HepG2 (cell line): ENCODE results near the gene CFAP73. TPM values are rescaled to one million over a fixed set of nuclear protein-coding genes. Genes with fewer than 3 reads are reported as not detected.

Source experiments
- ATAD3A ChIP-seq: sonication (generic); formaldehyde crosslinking; IDR thresholded peaks from 2 replicates; pipeline ENCODE4 v1.4.0; 2020; ENCODE audit warnings: missing genetic modification reagents
- HOXA3 ChIP-seq: sonication (generic); formaldehyde crosslinking; IDR thresholded peaks from 2 replicates; pipeline ENCODE4 v1.5.0; 2020; ENCODE audit warnings: missing genetic modification reagents
- IKZF4 ChIP-seq: sonication (generic); formaldehyde crosslinking; IDR thresholded peaks from 2 replicates; pipeline ENCODE4 v1.5.1; 2020; ENCODE audit warnings: borderline replicate concordance, mild to moderate bottlenecking, low read depth, missing genetic modification reagents; ENCODE audit errors: not compliant biosample characterization
- KAT2B ChIP-seq: fragments of 150-350 bp; IDR thresholded peaks from 2 replicates; pipeline ENCODE4 v1.6.1; 2014; ENCODE audit warnings: low read depth, low read length, borderline replicate concordance
- KLF15 ChIP-seq: sonication (generic); formaldehyde crosslinking; IDR thresholded peaks from 2 replicates; pipeline ENCODE4 v1.8.1; 2023; ENCODE audit warnings: borderline replicate concordance, mild to moderate bottlenecking, inconsistent platforms, missing genetic modification reagents, mixed read lengths
- NCOA1 ChIP-seq: sonication (generic); formaldehyde crosslinking; IDR thresholded peaks from 2 replicates; pipeline ENCODE4 v1.9.0; 2021; ENCODE audit warnings: missing genetic modification reagents
- NFIB ChIP-seq: sonication (generic); formaldehyde crosslinking; IDR thresholded peaks from 2 replicates; pipeline ENCODE4 v1.9.0; 2021; ENCODE audit warnings: missing genetic modification reagents, mild to moderate bottlenecking, borderline replicate concordance
- PCBP2 ChIP-seq: fragments of 200-400 bp; formaldehyde crosslinking; optimal IDR thresholded peaks from 2 replicates; pipeline ENCODE3; 2018; ENCODE audit warnings: low read length, low read depth; ENCODE audit not compliant: poor library complexity, severe bottlenecking
- RCOR2 ChIP-seq: IDR thresholded peaks from 2 replicates; pipeline ENCODE4 v1.6.1; 2016; ENCODE audit warnings: missing biosample characterization, missing genetic modification reagents
- RORA ChIP-seq: sonication (generic); formaldehyde crosslinking; IDR thresholded peaks from 2 replicates; pipeline ENCODE4 v1.5.0; 2020; ENCODE audit warnings: mild to moderate bottlenecking, missing genetic modification reagents, moderate library complexity
- SRF ChIP-seq: IDR thresholded peaks from 2 replicates; pipeline ENCODE4 v1.6.1; 2011; ENCODE audit warnings: mild to moderate bottlenecking, low read depth, low read length, moderate library complexity
- ZNF550 ChIP-seq: sonication (generic); formaldehyde crosslinking; IDR thresholded peaks from 2 replicates; pipeline ENCODE4 v1.4.0; 2020; ENCODE audit warnings: mild to moderate bottlenecking, missing genetic modification reagents, borderline replicate concordance
- ZNF644 ChIP-seq: IDR thresholded peaks from 2 replicates; pipeline ENCODE4 v1.6.1; 2016; ENCODE audit warnings: low read depth
- ZNF772 ChIP-seq: sonication (generic); formaldehyde crosslinking; IDR thresholded peaks from 2 replicates; pipeline ENCODE4 v1.5.0; 2020; ENCODE audit warnings: mild to moderate bottlenecking, missing genetic modification reagents
- ZNF883 ChIP-seq: sonication (generic); formaldehyde crosslinking; IDR thresholded peaks from 2 replicates; pipeline ENCODE4 v1.5.1; 2020; ENCODE audit warnings: mild to moderate bottlenecking, missing genetic modification reagents; ENCODE audit errors: not compliant biosample characterization
- ZSCAN22 ChIP-seq: sonication (generic); formaldehyde crosslinking; IDR thresholded peaks from 2 replicates; pipeline ENCODE4 v1.4.0; 2020; ENCODE audit warnings: mild to moderate bottlenecking, missing genetic modification reagents
- ZSCAN31 ChIP-seq: sonication (generic); formaldehyde crosslinking; IDR thresholded peaks from 2 replicates; pipeline ENCODE4 v1.5.0; 2020; ENCODE audit warnings: low read depth, mild to moderate bottlenecking, missing genetic modification reagents
- polyA plus RNA-seq, 8 experiments: library from polyadenylated mRNA; depleted of rRNA in 3 of 8; stranded (reverse) in 7 of 8; unstranded in 1 of 8; fragments of >200 nt; fragmentation: Illumina TruSeq in 4 of 8; extraction: Trizol in 4 of 8; gene quantifications; 2 replicates each; pipeline versions ENCODE4 v1.2.1 to v1.2.3, GENCODE V29; 2011 to 2016; ENCODE audit warnings: low read depth in 4 of 8, missing spikeins in 1 of 8, mixed read lengths in 1 of 8; ENCODE audit not compliant: insufficient read depth in 1 of 8
- total RNA-seq, 5 experiments: library from RNA; depleted of rRNA; stranded (reverse); fragments of >200 nt; fragmentation: Illumina TruSeq; extraction: Trizol; gene quantifications; 2 replicates each; pipeline ENCODE4 v1.2.3, GENCODE V29; 2016; ENCODE audit warnings: low read depth in 1 of 5
- TF ChIP-seq, protein P1 (sequence below): sonication (generic); formaldehyde crosslinking; IDR thresholded peaks from 2 replicates; pipeline ENCODE4 v1.8.1; 2023; ENCODE audit warnings: missing genetic modification reagents, inconsistent platforms, borderline replicate concordance
- TF ChIP-seq, protein P2 (sequence below): sonication (generic); formaldehyde crosslinking; IDR thresholded peaks from 2 replicates; pipeline ENCODE4 v1.4.0; 2020; ENCODE audit warnings: missing genetic modification reagents
- TF ChIP-seq, protein P3 (sequence below): sonication (generic); formaldehyde crosslinking; IDR thresholded peaks from 2 replicates; pipeline ENCODE4 v1.4.0; 2020; ENCODE audit warnings: missing genetic modification reagents
- TF ChIP-seq, protein P4 (sequence below): sonication (generic); formaldehyde crosslinking; IDR thresholded peaks from 2 replicates; pipeline ENCODE4 v1.5.1; 2020; ENCODE audit warnings: mild to moderate bottlenecking, missing genetic modification reagents, moderate library complexity

The CFAP73 gene
- total and polyA plus RNA-seq, 2 of the 13 experiments (the other 11 are each of a cell fraction or from before 2014, with no cell fraction given), result not detected

DNA sequence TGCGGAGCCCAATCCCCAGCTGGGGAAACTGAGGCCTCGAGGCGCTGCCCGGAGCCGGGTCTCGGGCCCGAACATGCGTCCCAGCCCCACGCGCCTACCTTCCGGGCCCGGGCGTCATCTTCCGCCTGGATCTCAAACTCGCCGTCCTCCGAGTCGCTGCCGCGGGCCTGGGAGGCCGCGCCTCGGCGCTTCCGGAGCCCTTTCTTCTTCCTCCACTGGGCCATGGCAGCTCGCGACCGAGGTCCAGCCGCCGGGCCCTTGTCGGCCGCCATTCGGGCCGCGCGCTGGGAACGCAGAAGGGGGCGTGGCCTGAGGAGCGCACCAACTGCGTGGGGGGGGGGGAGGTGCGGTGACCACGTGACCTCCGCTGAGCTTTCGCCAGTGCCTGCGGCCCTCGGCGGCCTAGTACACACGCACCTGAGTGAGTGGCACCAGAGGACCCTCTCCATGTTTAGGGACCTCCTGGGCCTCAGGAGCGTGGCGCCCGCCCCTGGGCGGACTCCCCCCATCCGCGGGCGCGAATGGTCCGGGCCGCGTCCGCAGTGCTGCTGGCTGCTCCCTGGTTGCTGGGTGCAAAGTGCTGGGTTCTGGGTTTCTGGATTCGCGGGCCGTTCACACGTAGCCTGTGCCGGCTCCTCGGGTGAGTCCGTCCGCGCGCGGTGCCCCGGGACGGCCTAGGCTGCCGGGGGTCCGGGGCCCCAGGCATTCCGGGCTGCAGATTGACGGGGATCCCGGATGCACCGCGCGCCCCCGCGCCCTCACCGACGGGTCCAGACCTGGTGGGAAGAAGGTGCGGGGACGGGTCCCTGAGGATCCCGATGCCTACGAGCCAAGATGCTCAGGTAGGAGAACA lies 35.9 kb downstream of the CFAP73 start, which contains the start of the genes DDX54 and RITA1 (continued):
- TF ChIP-seq, protein P1, sequence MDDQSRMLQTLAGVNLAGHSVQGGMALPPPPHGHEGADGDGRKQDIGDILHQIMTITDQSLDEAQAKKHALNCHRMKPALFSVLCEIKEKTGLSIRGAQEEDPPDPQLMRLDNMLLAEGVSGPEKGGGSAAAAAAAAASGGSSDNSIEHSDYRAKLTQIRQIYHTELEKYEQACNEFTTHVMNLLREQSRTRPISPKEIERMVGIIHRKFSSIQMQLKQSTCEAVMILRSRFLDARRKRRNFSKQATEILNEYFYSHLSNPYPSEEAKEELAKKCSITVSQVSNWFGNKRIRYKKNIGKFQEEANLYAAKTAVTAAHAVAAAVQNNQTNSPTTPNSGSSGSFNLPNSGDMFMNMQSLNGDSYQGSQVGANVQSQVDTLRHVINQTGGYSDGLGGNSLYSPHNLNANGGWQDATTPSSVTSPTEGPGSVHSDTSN, result no peak
- TF ChIP-seq, protein P2, sequence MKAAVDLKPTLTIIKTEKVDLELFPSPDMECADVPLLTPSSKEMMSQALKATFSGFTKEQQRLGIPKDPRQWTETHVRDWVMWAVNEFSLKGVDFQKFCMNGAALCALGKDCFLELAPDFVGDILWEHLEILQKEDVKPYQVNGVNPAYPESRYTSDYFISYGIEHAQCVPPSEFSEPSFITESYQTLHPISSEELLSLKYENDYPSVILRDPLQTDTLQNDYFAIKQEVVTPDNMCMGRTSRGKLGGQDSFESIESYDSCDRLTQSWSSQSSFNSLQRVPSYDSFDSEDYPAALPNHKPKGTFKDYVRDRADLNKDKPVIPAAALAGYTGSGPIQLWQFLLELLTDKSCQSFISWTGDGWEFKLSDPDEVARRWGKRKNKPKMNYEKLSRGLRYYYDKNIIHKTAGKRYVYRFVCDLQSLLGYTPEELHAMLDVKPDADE (CRISPR knock-in tag), result no peak
- TF ChIP-seq HOXA3 (CRISPR knock-in tag) (peak; percentile 72), IKZF4 (no peak), ZNF772 (CRISPR knock-in tag) (no peak; the same call in 1 of the 2 replicates), ZNF550 (CRISPR knock-in tag) (peak; percentile 8; the same call in 1 of the 2 replicates), ZSCAN22 (CRISPR knock-in tag) (no peak), RORA (CRISPR knock-in tag) (no peak), ZNF644 (no peak), ATAD3A (CRISPR knock-in tag) (no peak), KAT2B (no peak), KLF15 (CRISPR knock-in tag) (peak; percentile 79; the same call in 1 of the 2 replicates), NFIB (CRISPR knock-in tag) (no peak), SRF (0 out of 2 replicates have a peak, but pooled peaks have one; percentile 7), NCOA1 (CRISPR knock-in tag) (no peak), ZNF883 (CRISPR knock-in tag) (peak; percentile 90), ZSCAN31 (peak; percentile 65; the same call in 1 of the 2 replicates), RCOR2 (no peak; the same call in 1 of the 2 replicates), PCBP2 (no peak)
- TF ChIP-seq, protein P3, sequence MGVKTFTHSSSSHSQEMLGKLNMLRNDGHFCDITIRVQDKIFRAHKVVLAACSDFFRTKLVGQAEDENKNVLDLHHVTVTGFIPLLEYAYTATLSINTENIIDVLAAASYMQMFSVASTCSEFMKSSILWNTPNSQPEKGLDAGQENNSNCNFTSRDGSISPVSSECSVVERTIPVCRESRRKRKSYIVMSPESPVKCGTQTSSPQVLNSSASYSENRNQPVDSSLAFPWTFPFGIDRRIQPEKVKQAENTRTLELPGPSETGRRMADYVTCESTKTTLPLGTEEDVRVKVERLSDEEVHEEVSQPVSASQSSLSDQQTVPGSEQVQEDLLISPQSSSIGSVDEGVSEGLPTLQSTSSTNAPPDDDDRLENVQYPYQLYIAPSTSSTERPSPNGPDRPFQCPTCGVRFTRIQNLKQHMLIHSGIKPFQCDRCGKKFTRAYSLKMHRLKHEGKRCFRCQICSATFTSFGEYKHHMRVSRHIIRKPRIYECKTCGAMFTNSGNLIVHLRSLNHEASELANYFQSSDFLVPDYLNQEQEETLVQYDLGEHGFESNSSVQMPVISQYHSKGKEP (CRISPR knock-in tag), result no peak; the same call in 1 of the 2 replicates
- TF ChIP-seq, protein P4, sequence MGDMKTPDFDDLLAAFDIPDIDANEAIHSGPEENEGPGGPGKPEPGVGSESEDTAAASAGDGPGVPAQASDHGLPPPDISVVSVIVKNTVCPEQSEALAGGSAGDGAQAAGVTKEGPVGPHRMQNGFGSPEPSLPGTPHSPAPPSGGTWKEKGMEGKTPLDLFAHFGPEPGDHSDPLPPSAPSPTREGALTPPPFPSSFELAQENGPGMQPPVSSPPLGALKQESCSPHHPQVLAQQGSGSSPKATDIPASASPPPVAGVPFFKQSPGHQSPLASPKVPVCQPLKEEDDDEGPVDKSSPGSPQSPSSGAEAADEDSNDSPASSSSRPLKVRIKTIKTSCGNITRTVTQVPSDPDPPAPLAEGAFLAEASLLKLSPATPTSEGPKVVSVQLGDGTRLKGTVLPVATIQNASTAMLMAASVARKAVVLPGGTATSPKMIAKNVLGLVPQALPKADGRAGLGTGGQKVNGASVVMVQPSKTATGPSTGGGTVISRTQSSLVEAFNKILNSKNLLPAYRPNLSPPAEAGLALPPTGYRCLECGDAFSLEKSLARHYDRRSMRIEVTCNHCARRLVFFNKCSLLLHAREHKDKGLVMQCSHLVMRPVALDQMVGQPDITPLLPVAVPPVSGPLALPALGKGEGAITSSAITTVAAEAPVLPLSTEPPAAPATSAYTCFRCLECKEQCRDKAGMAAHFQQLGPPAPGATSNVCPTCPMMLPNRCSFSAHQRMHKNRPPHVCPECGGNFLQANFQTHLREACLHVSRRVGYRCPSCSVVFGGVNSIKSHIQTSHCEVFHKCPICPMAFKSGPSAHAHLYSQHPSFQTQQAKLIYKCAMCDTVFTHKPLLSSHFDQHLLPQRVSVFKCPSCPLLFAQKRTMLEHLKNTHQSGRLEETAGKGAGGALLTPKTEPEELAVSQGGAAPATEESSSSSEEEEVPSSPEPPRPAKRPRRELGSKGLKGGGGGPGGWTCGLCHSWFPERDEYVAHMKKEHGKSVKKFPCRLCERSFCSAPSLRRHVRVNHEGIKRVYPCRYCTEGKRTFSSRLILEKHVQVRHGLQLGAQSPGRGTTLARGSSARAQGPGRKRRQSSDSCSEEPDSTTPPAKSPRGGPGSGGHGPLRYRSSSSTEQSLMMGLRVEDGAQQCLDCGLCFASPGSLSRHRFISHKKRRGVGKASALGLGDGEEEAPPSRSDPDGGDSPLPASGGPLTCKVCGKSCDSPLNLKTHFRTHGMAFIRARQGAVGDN (CRISPR knock-in tag), result peak; percentile 94
